GM19372 (cell line): ENCODE measurements around the gene TRERF1.
A peak's percentile ranks its signal among the peaks of the same experiment; 100 is the strongest.

Experiments
- ATAC-seq: cut with Tn5 transposase; IDR thresholded peaks from one replicate; pipeline ENCODE4 v1.9.1; 2021; ENCODE audit warnings: mild to moderate bottlenecking, low read depth, moderate library complexity; ENCODE audit not compliant: unreplicated experiment

Gene TRERF1

DNA sequence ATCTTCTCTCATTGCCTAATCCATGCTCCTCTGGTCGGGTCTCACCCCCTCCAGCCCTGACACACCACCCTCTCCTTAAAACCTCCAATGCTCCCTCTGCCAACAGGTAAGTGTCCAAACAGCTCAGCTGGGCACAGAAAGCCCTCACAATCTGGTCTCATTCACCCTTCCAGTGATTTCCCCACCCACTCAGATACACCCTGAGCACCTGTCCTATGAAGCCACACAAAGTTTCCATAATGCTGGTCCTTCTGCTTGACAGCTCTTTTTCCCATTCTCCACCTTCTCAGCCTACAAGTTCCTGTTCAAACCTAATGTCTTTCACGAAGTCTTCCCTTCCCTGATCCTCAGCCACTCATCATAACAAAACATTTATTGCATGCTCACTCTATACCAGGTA, 164.0 kb downstream of the TRERF1 start:
- ATAC-seq = no peak

DNA sequence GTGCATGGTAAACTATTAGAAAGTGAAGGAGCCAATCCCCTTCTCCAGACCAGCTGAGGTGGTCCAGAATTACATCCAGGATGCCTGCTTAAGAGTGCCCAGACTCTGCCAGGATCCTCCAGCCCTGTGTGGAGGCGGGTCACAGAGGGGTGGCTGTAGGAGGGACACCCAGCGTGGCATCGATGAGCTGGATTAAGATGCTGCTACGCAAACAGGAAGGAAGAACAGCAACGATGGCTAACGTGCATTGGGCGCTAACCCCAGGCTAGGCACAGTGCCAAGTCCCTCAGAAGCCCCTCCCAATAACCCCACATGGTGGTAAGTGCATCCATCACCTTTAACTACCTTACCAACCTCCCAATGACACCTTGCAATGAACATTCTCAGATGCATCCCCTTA, 170.2 kb downstream of the TRERF1 start:
- ATAC-seq = no peak

DNA sequence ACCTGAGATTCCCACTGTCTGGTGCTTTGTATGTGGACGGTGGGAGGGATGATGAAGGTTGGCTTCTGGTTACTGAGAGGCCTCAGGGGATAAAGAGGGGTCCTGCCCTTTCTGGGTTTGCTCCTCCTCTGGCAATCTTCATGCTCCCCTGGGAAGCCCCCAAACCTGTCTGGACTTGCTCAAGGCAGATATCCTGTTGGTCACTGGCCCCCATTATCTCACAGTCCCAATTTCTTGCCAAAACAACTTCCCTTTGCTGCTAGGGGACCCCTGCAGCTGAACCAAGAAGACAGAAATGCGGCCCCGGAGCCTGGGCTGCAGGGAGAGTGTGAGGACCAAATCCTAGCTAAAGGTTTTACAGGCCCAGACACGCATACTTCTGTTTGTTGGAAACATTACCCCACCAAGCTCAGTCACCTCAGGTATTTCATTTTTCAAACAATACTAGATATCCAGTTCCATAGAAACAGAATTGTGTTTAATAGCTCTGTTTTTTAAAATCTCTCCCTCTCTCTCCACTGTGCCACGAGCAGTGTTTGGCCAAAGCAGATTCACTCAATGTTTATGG, 170.7 kb downstream of the TRERF1 start:
- ATAC-seq = no peak

DNA sequence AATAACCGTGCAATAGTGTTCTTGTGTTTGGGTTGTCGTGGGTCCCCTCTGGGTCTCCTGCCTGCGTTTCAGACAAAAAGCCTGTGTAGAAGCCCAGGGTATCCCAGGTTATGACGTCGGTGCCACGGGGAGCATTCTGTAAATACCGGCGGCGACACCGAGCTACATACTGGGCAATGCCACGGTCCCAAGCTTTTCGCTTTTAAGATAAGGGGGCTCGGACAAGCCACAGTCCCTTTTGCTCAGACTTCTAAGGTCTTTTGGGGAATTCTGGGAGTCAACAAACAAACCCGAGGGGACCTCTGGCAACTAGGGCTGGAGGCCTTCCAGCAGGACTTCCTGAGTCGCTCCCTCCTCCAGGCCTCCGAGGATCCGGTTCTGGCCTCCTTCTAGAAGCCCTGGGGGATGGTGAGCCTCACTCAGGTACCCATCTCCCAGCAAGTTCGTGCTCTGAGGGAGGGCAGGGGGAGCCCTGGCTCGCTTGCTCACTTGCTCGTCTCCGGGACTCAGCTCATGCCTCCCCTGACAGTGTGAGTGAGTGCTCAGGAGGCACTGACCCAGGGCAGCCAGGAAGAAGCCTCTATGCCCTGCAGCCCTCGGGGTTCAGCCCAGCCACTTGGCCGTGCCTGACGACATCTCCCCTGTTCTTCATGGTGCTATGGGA, 171.6 kb downstream of the TRERF1 start:
- no peak for ATAC-seq

DNA sequence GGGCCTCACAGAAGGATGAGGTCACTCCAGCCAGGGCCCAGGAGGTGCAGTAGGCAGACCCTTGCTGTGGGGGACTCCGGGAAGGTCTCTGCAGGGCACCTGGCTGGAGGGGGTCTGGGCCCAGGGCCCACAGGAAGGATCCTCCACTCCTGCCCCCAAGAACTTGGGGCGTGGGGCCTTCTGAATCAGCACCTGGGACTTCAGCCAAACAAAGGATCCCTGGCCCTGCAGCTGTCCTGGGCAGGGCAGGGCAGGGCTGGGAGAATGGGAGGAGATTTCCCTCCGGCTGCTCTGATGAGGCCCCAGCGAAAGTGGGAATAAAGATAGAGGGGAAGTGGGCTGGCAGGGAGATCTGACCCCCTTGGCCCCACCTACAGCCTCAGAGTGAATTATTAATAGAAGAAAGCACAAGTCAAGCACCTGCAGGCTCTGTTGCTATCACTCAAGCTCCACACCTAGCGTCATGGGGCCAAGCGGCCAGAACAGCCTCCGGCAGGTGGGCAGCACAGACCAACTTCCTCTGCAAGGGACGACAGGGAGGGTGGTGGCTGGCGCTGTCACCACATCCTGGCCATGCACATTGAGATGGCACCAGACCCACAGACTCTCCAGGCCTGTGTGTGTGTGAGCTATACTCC, 172.5 kb downstream of the TRERF1 start:
- no peak for ATAC-seq

GRCh38 chr6:42278131-42278853, 173.4 kb downstream of the TRERF1 start:
- ATAC-seq = no peak

- no peak for ATAC-seq
These were observed 175.5 kb downstream of the TRERF1 start for GRCh38 chr6:42276034-42276890.

- ATAC-seq = no peak
These were observed 176.2 kb downstream of the TRERF1 start for GRCh38 chr6:42275376-42276033.

DNA sequence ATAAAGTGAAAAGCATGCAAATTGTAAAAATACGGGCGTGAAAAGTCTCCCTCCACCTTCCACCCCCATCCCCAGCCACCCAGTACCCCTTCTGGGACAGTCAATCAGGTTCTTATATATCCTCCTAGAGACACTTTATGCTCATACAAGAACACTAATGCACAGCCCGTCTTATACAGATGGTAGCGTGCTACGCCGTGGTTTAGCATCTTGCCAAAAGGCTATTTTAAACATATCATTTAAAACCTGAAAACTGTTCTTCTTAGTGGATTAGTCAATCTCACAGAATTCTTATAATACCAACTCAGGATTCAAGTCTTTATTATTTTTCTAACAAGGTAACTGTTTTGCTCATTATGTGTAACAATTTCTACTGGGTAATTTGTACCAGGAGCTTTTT, 176.8 kb downstream of the TRERF1 start:
- ATAC-seq = no peak

GRCh38 chr6:42271834-42272805, 179.6 kb downstream of the TRERF1 start:
- ATAC-seq = no peak

- peak; percentile 35 for ATAC-seq
These were observed 181.7 kb downstream of the TRERF1 start for GRCh38 chr6:42269974-42270510.

GRCh38 chr6:42269553-42269952, 182.2 kb downstream of the TRERF1 start:
- ATAC-seq = peak; percentile 85

- no peak for ATAC-seq
These were observed 182.9 kb downstream of the TRERF1 start for GRCh38 chr6:42268835-42269204.

DNA sequence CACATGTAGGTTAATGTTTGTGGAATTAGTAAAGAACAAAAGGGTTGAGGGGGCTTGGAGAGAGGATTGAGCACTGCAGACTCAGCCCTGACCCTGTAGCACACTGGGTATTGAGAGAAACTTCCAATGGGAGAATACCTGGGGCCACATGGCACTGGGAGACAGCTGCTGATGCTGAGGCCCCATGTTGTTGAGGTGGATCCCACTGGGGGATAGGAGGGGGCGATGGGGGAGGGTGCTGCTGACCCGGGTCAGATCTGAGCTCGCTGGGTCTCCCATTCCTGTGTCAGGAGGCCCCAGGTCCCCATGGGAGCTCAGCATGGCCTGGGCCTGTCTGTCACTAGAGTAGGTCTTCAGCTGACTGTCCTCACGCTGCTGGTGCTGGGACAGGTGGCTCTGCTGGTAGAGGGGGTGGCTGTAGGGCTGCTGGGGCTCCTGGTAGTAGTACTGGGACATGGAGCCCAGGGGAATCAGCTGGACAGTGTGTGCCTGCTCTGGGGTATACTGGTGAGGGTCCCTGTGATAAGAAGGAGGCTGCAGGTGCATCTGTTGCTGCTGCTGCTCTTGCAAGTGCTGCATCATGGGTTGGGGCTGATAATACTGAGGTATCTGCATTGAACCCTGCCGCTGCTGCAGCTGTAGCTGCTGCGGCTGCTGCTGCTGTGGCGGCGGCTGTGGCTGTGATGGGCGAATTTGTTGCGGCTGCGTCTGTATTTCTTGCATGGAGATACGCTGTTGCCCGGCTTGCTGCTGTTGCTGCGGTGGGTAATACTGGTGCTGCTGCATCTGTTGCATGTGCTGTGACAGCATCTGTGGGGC, 183.5 kb downstream of the TRERF1 start:
- ATAC-seq = no peak

DNA sequence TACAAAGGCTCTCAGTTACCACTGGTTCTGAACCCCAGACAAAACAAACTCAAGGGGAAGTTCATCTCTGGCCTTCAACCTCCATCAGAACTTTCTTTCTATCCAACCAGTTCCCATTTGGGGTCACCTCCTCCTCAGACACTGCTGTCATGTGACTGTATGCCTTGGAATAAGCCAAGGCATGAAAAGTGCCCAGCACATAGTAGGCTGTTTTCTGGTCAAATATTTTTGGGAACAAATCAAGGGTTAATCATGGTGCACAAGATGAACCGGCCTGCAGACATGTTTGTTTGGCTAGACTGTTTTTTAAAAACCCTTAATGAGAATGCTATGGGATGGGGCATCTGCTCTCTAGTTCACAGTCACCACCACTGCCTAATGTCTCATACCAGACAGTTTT, 185.2 kb downstream of the TRERF1 start:
- no peak for ATAC-seq

GRCh38 chr6:42264852-42265390, 186.8 kb downstream of the TRERF1 start:
- ATAC-seq = no peak

GRCh38 chr6:42264162-42264851, 187.4 kb downstream of the TRERF1 start:
- ATAC-seq = no peak
